ENCODE data around the gene B3GAT3.
"Not testable (repeated sequence)": the region's sequence is repeated elsewhere in the genome, so short reads cannot be mapped to it uniquely, and the experiment has no call there.

Gene B3GAT3

DNA sequence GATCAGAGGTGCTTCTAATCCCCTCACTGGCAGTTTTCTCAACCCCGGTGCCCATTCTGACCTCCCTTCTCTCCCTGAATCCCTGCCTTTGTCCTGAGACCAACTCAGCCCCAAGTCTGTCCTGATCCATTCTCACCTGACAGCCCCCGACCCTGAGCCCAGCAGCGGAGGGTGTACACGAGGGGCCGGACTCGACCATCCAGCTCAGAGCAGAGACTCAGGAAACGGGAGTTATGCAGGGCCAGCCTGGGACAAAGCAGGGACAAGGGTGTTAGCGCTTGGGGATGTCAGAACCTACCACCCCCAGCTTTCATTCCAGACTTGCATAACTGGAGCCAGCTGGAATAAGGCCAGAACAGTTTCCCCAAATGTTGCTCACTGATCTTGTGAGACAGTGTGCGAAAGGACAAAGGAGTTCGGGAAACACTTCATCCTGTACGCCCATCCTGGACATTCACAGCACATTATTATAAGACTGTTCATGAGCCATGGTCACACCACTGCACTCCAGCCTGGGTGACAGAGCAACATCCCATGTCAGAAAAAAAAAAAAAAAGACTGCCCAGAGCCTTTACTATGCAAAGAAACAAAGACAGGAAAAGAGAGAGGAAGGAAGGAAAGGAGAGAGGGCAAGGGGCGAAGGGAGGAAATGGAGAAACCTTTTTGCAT is 44.6 kb downstream of the B3GAT3 start:
- no peak for DNase-seq (ENCODE audit: low spot score)

DNA sequence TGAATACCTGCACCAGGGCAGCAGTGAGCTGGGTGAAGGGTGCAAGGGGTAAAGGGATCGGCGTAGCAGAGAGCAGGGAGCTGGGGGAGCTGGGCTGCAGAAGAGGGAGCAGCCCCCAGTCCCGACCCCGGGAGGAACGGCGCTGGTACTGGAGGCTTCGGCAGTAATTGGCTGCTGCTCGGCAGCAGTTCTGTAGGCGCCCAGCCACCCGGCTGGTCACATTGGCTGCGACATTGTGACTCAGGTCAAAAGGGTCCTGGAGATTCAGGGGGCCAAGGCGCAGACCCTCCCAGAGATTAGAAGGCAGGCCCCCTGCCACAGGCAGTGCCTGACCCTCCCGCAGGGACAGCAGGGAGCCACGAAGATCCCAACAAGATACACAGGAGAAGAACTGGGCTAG is 45.9 kb downstream of the B3GAT3 start:
- DNase-seq (ENCODE audit: low spot score) = no peak

DNA sequence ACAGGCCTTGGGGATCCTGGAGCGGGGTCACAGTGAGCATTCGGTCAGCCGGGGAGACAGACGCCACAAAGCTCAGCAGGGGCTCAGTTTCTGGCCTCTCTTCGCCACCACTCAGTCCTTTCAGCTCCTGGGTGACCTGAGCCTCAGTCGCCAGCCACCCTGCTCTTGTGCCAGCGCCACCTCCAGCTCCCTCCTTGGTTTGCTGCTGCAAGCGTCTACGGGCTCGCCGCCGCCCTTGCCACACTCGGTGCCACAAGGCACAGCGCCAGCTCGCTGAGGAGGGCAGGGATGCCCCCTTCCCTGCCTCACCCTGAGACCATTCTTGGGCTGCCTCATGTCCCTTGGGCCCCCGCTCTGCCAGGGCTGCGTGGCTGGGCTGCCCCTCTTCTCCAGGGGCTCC is 46.6 kb downstream of the B3GAT3 start:
- DNase-seq (ENCODE audit: low spot score) = peak; percentile 18

DNA sequence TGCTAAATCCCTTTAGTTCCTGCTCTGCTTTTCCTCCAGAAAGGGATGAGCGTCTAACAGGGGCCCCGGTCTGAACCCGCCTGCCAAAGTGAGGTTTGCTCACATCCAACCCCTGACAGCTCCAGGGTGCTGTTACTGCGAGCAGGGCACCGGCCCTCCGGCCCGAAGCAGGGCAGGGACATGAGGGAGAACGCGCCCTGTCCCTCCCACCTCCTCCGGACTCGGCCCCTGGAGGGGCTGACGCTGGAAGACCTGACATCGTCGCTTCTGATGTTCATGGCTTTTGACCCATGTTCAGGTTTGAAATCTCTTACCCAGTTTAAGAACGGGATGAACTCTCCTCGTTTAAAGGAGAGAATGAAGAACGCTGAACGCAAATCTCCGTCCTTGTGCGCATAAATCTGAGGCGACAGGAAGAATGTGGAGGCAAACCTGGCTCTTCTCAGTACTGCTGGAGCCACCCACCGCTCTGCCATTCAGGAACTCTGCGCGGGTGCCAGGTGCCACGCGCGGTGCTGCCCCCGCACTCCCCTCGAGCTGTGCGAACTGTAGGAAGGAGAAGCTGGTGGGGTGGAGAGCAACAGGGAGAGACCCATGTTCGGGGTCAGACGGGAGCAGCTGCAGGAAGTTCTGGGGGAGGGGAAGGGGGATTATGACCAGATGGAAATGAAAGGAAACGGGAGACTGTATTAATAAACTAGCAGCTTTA is 47.3 kb downstream of the B3GAT3 start:
- DNase-seq (ENCODE audit: low spot score) = peak; percentile 53

DNA sequence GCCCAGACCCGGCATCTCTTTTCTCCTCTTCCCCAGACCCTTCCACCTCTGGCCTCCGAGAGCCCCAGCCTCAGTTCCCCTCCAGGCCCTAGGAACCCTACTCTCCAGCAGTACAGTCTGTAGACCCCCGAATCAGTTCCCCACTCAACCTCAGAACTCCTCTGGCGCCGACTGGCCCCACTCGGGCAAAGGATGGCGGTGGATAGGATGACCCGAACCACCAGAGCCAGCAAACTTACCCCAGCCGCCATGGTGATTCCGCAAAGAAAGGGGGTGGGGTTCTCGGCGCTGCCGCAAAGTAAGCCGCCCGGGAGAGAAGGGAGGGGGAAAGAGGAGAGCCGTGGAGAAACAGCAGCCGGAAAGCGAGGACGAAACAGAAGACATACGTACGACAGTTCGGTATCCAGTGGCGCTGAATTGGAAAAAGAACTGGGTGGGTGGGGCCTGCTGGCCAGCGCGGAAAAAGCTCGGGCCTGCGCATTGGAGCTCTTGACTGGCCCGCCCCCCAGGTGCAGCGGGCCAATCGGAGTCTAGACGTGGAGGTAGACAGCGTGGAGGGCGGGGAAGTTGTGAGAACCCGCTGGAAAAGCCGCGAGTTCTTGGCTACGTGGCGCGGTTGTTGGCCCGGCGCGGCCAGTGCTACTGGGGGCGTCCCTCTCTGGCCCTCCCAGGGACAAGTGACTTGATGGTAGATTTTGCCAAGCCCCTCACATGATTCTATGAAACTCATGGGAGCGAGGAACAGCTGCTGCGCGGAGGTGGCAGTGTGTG is 48.0 kb downstream of the B3GAT3 start, which contains the start of gene EEF1G:
TSS of gene EEF1G (minus strand) at position 300 of the 771 bp plus-strand sequence. CDS start at position 251, 49 bp downstream.
- peak; percentile 99 for DNase-seq (ENCODE audit: low spot score)

DNA sequence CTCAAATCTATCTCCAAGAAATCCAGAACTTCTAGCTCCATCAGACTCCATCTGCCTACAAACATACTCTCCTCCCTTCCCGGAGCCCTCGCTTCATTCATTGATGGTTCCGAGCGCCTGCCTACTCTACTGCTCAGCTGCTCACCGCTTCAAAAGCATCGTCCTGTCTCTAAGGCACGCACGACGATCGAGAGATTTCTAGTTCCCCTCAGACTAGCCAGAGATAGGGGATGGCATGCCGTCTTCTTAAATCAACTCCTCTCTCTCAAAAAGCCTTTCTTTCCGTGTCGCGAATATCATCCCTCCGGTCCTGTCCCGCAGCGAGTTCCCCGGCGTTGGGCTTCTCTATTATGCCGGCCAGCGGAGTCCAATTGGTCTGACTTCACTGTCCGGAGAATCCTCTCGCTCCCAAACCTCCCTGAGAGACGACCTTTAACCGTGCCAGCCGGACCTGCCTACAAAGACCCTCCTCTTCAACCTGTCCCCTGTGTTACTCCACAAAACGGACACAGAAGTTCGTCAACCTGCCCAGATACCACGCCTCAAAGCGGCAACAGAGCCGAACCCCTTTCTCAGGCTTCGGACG is 48.7 kb downstream of the B3GAT3 start:
- DNase-seq (ENCODE audit: low spot score) = no peak

DNA sequence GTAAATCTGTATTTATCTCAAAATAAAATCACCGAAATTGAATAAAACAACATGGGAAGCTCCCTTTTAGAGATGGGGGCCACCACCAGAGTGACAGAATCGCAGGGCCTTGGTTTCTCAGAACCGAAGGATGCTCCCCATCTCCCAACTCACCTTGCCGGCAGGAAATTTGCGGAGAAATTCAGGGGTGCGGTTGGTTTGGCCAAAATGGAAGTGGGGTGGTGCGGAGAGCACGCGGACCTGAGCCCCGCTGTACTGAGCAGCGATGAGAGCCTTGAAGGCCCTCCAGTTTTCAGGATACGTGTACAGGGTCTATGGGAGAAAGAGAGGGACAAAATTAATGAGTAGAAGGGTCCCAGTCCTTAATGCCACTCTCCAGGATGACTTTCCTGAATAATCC is 49.4 kb downstream of the B3GAT3 start:
- no peak for DNase-seq (ENCODE audit: low spot score)

DNA sequence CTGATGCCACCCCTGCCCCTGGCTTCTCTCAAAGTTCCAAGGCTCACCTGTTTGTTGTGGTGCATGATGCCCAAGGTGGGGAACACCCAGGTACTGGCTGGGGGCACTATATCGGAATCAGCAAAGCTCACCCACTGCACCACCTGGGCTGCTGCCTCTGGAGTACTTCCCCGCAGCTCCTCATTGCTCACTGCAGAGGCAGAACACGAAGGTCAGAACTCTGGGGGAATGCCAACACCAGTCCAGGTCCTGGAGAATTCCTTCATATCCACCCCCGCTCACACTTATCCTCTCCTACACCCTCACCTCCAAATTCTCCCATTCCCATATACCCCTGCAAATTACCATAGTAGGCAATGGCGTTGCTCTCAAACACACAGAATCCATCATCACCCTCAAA is 50.3 kb downstream of the B3GAT3 start:
- DNase-seq (ENCODE audit: low spot score) = not testable (repeated sequence)

DNA sequence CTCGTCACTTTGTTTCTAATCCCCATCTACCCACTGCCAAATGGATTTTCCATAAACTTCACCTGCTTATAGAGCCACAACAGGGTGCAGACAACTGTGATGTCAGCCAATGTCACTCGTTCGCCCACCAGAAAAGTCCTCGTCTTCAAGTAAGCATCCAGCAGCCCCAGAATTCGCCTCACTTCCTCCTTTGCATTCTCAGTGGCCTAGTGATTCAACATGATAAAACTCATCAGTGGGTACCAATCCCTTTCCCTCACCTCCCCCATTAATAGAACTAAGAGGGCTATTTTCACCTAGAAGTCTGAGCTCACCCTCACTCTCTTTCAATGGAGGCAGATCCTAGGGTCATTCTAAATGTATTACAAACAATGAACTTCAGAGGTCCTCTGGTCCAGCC is 50.9 kb downstream of the B3GAT3 start:
- DNase-seq (ENCODE audit: low spot score) = not testable (repeated sequence)

DNA sequence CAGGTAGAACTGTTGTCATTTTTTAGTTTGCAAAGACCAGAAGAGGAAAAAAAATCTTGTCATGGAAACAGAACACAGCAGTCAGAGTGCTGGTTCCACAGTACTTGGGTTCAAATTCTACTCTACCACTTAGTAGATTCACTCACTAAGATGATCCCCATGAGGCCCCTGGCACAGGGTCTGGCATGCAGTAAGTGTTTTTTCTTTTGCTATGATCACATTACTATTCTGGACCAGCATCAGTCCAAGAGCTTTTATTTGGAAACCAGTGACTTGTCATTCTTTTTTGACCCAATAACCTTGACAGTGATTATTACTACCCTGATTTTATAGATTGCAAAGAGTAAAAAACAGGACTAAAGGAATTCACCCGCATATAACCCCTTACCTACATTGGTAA is 52.2 kb downstream of the B3GAT3 start:
- no peak for DNase-seq (ENCODE audit: low spot score)

DNA sequence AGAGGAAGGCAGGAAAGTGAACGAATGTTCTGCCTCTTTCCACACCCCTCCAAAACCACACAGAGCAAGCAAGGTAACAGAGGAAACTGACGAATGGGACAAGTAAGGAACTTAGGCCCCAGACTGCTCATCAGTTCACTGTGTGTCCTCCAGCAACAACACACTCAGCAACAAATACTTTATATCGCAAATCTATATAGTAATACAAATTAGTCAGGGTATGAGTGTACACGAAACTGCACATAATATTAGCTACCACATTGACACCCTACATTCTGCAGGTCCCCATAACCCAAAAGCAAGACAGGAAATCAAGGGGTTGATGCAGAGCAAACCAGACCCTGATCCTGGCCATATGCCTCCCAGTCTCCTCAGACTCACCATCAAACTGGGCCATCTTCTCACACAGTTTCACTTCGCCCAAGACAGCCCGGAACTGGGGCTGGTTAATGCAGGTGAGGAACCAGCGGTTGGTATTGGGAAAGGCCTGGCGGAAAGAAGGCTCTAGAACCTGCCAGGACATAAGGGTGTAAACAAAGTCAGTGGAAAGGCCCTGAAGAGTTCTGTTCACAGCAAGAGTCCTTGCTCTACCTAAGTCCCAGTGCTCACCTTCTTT is 54.7 kb downstream of the B3GAT3 start:
- DNase-seq (ENCODE audit: low spot score) = no peak

DNA sequence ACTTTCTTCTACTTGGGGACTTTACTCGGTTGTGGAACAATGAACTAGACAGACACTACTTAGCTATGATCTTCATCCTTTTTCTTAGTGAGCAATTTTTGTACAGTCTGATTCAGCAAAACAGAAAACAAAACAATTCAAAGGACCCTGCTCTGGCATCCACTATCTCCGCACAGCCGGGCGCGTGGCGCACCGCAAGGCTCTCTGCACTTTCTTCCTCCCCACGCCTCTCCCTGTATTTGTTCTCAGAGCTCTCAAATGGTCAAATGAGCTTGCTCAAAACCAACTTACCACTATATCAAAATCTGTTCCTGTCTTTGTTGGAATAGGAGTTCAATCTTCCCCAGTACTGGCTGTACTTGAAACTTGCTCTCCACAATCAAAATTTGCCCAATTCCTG is 55.5 kb downstream of the B3GAT3 start:
- DNase-seq (ENCODE audit: low spot score) = no peak

Measured in iPS-NIHi11 (cell line).